H1 (cell line): ENCODE data around the gene STAM2. TPM values are rescaled to one million over a fixed set of nuclear protein-coding genes. Genes with fewer than 3 reads are reported as not detected.

ENCODE experiments used
- SIX5 ChIP-seq: IDR thresholded peaks from 2 replicates; pipeline ENCODE4 v1.6.1; 2011; ENCODE audit warnings: mild to moderate bottlenecking, low read depth, low read length
- polyA plus RNA-seq, 7 experiments: library from polyadenylated mRNA; depleted of rRNA in 3 of 7; stranded (reverse) in 5 of 7; unstranded in 2 of 7; fragments of >200 nt in 5 of 7; fragments of 200-250 nt in 2 of 7; gene quantifications; 1 replicate in 5 of 7; 2 replicates in 1 of 7; 4 replicates in 1 of 7; pipeline versions ENCODE4 v1.2.1 to v1.2.3, GENCODE V29; 2011 to 2013; ENCODE audit warnings: missing spikeins in 2 of 7, mixed read lengths in 2 of 7
- total RNA-seq: library from RNA; stranded (reverse); fragmentation: NEBNext Ultra II Directional; extraction: Animal tissue kit (Norgen Biotek cat#: 25700); gene quantifications from 2 replicates; pipeline ENCODE4 v1.2.1, GENCODE V29; 2021

Gene STAM2
- total and polyA plus RNA-seq, 2 of the 8 experiments (the other 6 are each of a cell fraction or from before 2014, with no cell fraction given): 5.4 to 9.4 TPM

DNA sequence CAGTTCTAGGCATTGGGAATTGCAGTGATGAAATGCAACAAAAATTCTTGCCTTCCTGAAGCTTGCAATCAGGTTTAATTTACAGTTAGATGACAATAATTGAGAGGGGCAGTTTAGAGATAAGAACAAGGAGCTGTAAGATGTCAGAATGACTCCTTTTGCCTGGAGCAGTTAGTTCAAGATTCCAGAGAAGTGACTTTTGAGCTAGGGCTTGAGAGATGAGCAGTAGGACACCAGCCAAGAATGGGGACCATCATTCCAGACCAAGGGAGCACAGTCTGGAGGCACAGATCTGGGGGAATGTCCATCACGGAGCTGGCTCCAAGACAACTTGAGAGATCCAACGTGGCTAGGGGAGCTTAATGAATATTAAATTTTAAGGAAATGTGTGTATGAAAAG lies 103.6 kb downstream of the STAM2 start (continued):
- no peak for TF ChIP-seq SIX5
